Type B pancreatic cell (in vitro differentiated cells): Measurements from ENCODE around the gene C17orf113. TPM values are rescaled to one million over a fixed set of nuclear protein-coding genes. Genes with fewer than 3 reads are reported as not detected.

Experiments
- DNase-seq: peaks from one replicate; pipeline ENCODE4 v3.0.0; 2021; ENCODE audit warnings: mixed read lengths; ENCODE audit not compliant: unreplicated experiment; ENCODE audit errors: extremely low spot score
- H3K27ac Mint-ChIP-seq: 2 replicates; pipeline ENCODE4 v1.8.0; 2021; ENCODE audit warnings: mild to moderate bottlenecking, mixed read lengths
- H3K27me3 Mint-ChIP-seq: 2 replicates; pipeline ENCODE4 v1.8.0; 2021; ENCODE audit warnings: mixed read lengths
- H3K36me3 Mint-ChIP-seq: 2 replicates; pipeline ENCODE4 v1.8.0; 2021; ENCODE audit warnings: mixed read lengths
- H3K4me1 Mint-ChIP-seq: one replicate; pipeline ENCODE4 v1.8.0; 2021; ENCODE audit warnings: mixed read lengths; ENCODE audit not compliant: unreplicated experiment
- H3K4me3 Mint-ChIP-seq: 2 replicates; pipeline ENCODE4 v1.8.0; 2021; ENCODE audit warnings: mild to moderate bottlenecking, mixed read lengths
- H3K9me3 Mint-ChIP-seq: 2 replicates; pipeline ENCODE4 v1.8.0; 2021; ENCODE audit warnings: mixed read lengths
- long read RNA-seq: library from polyadenylated mRNA; unstranded; transcript quantifications from one replicate; pipeline ENCODE4 v2.0.0, GENCODE V29; 2020
- total RNA-seq: library from RNA; stranded (reverse); gene quantifications from 2 replicates; pipeline ENCODE4 v1.2.1, GENCODE V29; 2021; ENCODE audit warnings: low replicate concordance
- TF ChIP-seq, protein P1 (sequence below): fragments of 200-600 bp; sonication (generic); conservative IDR thresholded peaks from 2 replicates; pipeline ENCODE4 v1.5.0; 2021; ENCODE audit warnings: antibody characterized with exemption, mild to moderate bottlenecking

C17orf113 gene
- total RNA-seq = 2.1 and 3.0 TPM in 2 replicates
- long read RNA-seq = 0 reads

DNA sequence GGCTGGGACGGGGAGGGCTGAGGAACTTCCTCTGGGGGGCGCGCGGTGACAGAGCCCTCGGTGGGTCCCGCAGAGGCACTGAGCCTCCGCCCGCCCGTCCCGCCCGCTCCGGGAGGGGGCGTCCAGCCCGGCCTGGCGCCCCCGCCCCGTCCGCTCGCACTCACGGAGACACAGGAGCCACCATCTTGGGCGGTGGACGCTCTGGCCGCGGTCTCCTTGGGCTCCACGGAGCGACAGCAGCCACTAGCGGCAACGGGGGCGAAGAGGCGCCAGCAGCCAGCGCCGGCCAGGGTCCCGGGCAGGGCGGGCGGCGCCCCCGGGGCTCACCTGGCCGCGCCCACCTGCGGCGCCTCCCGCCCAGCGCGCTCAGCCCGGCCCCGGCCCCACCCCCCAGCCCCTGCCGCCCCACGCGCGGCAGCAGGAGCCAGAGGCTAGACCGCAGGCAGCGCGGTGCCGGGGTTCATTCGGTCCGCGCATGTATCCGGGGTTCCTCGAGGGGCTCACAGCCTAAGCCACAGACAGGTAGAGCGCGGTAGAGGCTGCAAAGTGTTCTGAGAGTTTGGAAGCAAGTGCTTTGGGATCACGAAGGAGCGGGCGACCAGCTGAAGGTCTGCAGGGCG lies at the start of gene C17orf113:
C17orf113 (minus strand) TSS at position 209 of the 620 bp plus-strand sequence. CDS start 7,225 bp downstream, outside the sequence.
- Mint-ChIP-seq H3K27me3 (peaks cover 38% of the 10 kb centered on the region), H3K27ac (peak within 1 kb of the TSS; percentile 66), H3K36me3 (no peaks in the 10 kb centered on the region), H3K4me3 (peak within 1 kb of the TSS; percentile 93), H3K4me1 (peaks cover 15% of the 10 kb centered on the region), H3K9me3 (no peaks in the 10 kb centered on the region)
- no peak for DNase-seq
- TF ChIP-seq, protein P1, sequence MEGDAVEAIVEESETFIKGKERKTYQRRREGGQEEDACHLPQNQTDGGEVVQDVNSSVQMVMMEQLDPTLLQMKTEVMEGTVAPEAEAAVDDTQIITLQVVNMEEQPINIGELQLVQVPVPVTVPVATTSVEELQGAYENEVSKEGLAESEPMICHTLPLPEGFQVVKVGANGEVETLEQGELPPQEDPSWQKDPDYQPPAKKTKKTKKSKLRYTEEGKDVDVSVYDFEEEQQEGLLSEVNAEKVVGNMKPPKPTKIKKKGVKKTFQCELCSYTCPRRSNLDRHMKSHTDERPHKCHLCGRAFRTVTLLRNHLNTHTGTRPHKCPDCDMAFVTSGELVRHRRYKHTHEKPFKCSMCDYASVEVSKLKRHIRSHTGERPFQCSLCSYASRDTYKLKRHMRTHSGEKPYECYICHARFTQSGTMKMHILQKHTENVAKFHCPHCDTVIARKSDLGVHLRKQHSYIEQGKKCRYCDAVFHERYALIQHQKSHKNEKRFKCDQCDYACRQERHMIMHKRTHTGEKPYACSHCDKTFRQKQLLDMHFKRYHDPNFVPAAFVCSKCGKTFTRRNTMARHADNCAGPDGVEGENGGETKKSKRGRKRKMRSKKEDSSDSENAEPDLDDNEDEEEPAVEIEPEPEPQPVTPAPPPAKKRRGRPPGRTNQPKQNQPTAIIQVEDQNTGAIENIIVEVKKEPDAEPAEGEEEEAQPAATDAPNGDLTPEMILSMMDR = peak; percentile 58

DNA sequence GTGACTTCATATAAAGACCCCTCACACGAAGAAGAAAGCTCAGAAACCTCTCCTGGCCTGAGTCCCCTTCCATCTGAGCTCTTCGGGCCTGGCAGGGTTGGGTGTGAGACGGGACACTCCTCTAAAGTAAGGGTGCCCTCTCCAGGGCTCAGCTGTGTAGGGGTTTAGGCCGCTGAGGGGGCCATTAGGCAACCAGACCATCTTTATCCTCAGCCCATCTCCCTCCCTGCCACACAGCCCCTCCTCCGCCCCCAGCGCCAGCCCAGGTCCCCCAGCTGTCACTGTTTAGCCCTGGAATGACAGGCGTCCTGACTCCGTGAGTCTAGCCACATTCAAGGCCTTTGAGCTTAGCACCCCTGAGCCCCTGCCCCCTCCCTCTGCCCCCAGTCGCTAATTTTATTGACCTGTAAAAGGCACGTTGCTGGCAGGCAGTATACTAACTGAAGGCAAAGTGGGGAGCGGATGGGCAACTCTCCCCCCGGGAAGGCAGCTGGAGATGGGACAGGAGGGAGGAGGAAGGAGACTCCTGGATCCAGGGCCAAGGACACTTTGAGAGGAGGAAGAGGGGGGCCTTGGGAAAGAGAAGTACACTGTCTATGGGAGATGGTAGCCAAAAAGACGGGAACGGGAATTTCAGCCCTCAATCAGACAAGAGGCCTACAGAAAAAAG lies 48.5 kb upstream of the C17orf113 start:
- TF ChIP-seq, protein P1 = no peak
- Mint-ChIP-seq H3K4me1 (no peaks in the 10 kb centered on the region), H3K27ac (no peak overlapping the region), H3K4me3 (no peak overlapping the region), H3K36me3 (no peaks in the 10 kb centered on the region), H3K27me3 (peaks cover 60% of the 10 kb centered on the region), H3K9me3 (no peaks in the 10 kb centered on the region)
- DNase-seq = no peak

DNA sequence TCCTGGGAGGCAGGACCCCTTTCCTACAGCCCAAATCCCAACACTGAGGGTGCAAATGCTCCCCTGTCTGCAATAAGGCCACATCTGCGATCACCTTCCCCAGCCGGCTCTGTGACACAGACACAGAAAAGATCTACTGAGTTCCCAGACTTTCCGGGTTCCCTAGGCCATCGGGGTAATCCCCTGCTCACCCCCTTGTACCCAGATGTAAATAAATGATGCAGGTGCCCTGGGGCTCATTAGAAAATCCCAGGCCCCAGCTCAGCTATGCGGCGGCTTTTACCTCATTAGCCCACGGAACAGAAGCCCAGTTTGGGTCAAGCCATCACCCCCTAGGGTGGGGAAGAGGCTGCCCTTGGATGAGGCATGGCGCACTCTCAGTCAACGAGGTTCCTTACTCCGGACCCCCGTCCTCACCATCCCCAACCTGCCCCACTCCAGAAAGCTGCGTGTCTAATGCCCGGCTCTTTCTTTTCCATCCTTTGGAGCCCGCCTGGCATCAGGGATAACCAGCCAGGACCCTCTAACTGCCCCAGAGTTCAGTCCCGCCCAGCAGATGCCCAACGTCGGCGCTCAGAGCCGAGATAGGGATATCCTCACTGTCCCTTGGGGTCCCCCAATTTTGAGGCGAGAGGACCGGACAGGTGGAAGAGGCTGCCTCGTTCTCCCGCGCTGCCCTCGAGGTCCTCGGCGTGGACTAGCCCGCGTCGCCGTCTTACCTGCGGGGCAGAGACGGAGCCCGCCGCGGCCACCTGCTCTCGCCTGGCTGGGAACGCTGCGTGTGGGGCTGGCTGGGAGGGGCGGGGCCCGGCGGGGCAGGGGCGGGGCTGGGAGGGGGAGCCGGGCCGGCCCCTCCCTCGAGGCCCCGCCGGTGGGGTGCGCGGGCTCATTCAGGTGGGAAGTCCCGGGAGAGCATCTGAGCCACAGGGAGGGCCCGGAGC lies 47.6 kb upstream of the C17orf113 start, which contains the start of gene ZNF385C:
ZNF385C (minus strand) TSS at position 783 of the 941 bp plus-strand sequence. CDS start 35,417 bp downstream, outside the sequence.
- no peaks in the 10 kb centered on the region for H3K9me3 Mint-ChIP-seq
- no peaks in the 10 kb centered on the region for H3K4me1 Mint-ChIP-seq
- peaks cover 57% of the 10 kb centered on the region for H3K27me3 Mint-ChIP-seq
- no peak within 1 kb of the TSS for H3K27ac Mint-ChIP-seq
- TF ChIP-seq, protein P1 = no peak
- no peak within 1 kb of the TSS for H3K4me3 Mint-ChIP-seq
- DNase-seq = no peak
- H3K36me3 Mint-ChIP-seq = no peaks in the 10 kb centered on the region

DNA sequence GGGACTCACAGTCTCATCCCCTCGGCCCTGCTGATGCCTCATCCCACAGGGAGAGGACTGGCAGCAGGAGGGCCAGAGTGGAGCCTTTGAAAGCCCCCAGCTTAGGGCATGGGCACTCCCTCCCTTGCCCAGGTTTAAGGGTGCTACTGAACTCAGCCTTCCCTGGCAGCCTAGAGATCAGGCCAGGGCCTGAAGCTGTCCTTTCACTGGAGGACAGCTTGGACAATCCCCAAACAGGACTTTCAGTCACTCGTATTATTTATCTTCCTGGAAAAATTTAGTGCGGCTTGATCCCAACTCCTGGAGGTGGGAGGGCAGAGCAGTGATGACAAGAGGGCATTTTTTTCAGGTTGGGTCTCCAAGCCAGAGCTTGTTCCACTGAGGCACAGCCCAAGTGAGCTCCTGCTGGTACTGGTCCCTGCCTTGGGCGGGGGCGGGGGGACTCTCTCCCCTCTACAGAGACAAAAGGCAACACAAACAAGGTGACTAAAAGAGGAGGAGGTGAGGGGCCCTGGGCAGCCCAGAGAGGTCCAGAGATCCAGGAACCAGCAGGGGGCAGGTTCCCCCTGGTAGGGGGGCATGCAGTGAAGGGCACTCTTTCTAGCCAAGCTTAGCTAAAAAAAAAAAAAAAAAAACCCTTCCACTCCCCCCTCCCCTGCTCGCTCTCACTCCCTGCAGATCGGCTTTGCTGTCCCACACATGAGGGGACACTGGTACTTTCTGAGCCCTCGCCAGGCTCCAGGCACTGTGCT lies 46.1 kb upstream of the C17orf113 start:
- Mint-ChIP-seq H3K4me3 (no peak overlapping the region), H3K27ac (no peak overlapping the region), H3K9me3 (no peaks in the 10 kb centered on the region), H3K4me1 (no peaks in the 10 kb centered on the region), H3K27me3 (peaks cover 53% of the 10 kb centered on the region), H3K36me3 (no peaks in the 10 kb centered on the region)
- no peak for DNase-seq
- TF ChIP-seq, protein P1 = no peak
